IPS-18a (cell line): ENCODE results near the gene C1orf232.

Source experiments
- H3K27ac ChIP-seq: one replicate; pipeline ENCODE4 v1.5.1; 2013; ENCODE audit warnings: low read length
- H3K27me3 ChIP-seq: one replicate; pipeline ENCODE4 v1.6.1; 2013; ENCODE audit warnings: mild to moderate bottlenecking, low read length; ENCODE audit not compliant: control insufficient read depth, insufficient read depth
- H3K36me3 ChIP-seq: one replicate; pipeline ENCODE4 v1.6.1; 2013; ENCODE audit warnings: low read depth, low read length; ENCODE audit not compliant: control insufficient read depth
- H3K4me1 ChIP-seq: one replicate; pipeline ENCODE4 v1.6.1; 2013; ENCODE audit warnings: low read depth, low read length; ENCODE audit not compliant: control insufficient read depth
- H3K4me3 ChIP-seq: one replicate; pipeline ENCODE4 v1.5.1; 2013; ENCODE audit warnings: low read length
- H3K9ac ChIP-seq: one replicate; pipeline ENCODE4 v1.6.1; 2013; ENCODE audit warnings: mild to moderate bottlenecking, low read length, moderate library complexity
- H3K9me3 ChIP-seq: one replicate; pipeline ENCODE4 v1.6.1; 2013; ENCODE audit warnings: low read depth, low read length; ENCODE audit not compliant: control insufficient read depth

The C1orf232 gene

DNA sequence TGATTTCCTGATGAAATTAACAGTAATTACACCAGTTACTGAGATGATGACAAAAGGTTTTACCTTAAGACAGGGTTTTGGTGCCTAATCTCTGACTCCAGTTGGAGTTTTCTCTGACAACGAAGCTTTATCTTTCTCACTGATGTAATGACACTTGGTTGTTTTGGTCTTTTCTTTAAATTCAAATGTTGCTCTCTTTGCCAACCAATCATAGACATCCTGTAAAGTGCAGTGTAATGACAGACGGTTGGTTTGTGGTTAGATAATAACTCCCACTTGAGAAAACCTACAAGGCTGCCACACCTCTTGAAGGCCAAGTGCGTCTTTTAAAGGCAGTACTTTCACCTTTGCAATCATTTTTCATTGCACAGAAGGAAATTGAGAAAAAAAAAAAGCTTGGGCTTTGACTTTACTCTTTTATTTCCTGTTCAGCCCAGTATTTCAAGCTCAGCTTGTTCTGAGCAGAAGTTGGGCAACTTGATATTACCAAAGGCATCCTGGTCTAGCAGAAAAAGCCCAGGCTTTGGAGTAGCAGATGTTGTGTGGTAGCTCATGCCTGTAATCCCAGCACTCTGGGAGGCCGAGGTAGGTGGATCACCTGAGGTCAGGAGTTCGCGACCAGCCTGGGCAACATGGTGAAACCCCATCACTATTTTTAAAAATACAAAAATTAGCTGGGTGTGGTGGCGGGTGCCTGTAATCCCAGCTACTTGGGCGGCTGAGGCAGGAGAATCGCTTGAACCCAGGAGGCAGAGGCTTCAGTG is 42.3 kb downstream of the C1orf232 start:
- Histone ChIP-seq H3K4me1 (no peaks in the 10 kb centered on the region), H3K9me3 (no peaks in the 10 kb centered on the region), H3K4me3 (no peak overlapping the region), H3K9ac (no peak overlapping the region), H3K36me3 (peaks cover 4% of the 10 kb centered on the region), H3K27me3 (no peaks in the 10 kb centered on the region), H3K27ac (no peak overlapping the region)

DNA sequence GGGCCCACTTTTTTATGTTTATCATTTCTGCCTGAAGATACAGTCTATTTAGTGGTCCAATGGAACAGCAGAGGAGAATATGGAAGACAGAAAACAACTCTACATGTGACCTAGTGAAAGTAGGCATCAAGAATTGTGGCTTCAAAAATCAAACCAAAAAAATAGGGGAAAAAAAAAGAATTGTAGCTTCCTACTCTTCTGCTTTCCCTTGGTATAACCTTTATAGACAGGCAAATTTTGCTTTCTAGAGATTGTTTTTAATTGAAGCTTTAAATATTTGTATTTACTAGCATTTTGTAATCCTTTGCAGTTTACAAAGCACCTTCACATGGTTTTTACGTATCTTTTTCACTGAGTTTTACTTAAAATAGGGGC is 42.8 kb downstream of the C1orf232 start:
- H3K9ac ChIP-seq, result no peak overlapping the region
- H3K36me3 ChIP-seq, result peaks cover 4% of the 10 kb centered on the region
- H3K9me3 ChIP-seq, result no peaks in the 10 kb centered on the region
- no peak overlapping the region for H3K27ac ChIP-seq
- H3K4me1 ChIP-seq, result no peaks in the 10 kb centered on the region
- H3K27me3 ChIP-seq, result no peaks in the 10 kb centered on the region
- H3K4me3 ChIP-seq, result no peak overlapping the region

DNA sequence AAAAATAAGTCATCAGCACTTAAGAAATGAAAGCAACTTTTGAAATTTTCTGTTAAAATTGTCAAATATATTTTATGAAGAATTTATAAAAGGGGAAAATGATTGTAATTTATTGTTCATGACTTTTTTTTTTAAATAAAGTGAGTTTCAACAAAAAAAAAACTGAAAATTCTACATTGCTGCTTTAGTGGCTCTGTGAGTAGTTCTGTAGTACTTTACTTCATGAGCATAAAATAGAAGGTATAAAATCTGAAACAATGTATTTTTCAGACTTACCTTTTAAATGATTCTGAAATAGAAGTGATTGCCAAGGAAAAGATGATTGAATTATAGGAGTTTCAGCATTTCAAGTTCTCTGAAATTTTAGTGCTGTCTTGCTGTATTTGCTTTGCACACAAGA is 43.4 kb downstream of the C1orf232 start:
- Histone ChIP-seq H3K4me3 (no peak overlapping the region), H3K27me3 (no peaks in the 10 kb centered on the region), H3K9ac (no peak overlapping the region), H3K36me3 (peaks cover 4% of the 10 kb centered on the region), H3K27ac (no peak overlapping the region), H3K4me1 (no peaks in the 10 kb centered on the region), H3K9me3 (no peaks in the 10 kb centered on the region)

DNA sequence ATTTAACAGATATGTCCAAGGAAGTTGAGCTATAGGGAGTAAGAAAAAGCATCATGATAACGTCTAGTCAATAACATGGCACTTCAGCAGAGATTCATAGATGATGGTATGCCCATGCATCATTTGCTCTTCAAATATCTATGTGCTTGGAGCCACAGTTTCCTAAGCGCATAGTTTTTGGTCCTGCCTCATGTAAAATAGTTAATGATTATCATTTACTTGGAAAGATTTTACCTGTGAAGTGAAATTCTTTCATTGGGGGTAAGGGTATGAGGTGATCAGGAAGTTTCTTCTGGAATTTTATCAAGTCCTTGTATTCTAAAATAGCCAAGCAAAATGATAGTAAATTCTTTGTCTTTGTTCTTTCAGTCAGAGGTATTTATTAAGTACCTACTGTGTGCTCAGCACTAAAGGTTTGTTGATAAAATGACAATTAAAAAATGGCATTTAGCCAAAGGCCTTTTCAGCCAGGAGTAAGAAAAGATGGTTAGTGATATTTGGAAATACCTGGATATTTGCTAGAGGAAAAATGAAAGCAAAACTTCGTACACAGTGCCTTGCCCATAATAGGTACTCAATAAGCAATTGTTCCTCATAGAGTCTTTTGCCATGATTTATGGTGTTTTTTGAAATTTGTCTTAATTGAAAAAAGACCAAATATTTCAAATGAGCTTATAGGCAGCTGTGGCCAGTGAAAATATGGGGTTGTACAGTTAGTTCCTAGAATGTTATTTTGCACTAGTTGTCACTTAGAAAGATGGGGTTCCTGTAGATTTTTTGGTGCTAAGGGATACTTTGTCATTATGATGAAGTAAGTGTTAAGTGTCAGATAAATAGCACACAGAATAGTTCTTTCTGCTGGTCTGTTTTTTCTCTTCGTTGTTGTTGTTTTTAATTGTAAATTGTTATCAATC is 44.1 kb downstream of the C1orf232 start:
- H3K9ac ChIP-seq, result no peak overlapping the region
- H3K36me3 ChIP-seq, result peaks cover 4% of the 10 kb centered on the region
- H3K9me3 ChIP-seq, result no peaks in the 10 kb centered on the region
- no peak overlapping the region for H3K27ac ChIP-seq
- H3K27me3 ChIP-seq, result no peaks in the 10 kb centered on the region
- H3K4me1 ChIP-seq, result no peaks in the 10 kb centered on the region
- no peak overlapping the region for H3K4me3 ChIP-seq

DNA sequence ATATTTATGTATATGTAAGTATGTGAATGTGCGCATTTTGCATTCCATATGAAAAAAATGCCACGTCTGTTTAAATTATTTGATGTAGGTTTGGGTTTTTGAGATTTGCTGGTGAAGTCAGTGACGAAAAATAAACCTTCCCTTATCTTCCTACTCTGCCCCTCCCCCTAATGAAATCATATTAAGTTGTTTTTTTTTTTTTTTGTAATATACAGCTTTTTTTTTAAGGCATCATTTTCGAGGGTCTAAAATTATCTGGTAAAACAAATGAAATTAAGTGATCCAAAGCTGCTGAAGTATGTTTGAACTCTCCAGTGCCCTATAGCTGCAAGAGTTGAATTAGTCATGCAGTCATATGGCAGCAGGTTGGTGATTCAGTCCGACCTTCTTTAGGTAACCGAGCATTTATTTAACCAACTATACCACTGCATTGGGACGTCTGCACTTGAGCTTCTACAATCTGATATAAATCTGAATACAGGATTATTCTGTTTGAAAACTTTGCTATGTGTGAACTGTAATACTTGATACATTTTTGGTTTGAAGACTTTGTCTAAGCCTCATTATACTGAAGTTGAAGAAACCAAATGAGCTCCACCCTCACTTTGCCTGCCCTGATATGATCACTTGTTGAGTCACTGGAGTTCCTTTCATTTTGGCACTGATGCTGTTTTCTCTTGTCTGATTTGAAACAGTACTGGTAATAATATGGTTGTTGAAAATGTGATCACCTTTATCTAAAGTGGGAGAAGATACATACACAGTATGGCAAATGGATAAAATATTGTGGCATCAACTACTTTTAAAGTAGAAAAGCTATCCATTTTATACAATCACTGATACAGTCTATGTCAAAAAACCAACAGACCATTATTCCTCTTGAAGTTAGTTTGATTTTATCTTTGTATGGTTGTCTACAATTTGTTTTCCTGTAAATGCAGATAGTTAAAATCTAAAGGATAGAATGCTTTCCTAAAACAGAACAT is 45.5 kb downstream of the C1orf232 start:
- Histone ChIP-seq H3K4me3 (no peak overlapping the region), H3K27ac (no peak overlapping the region), H3K27me3 (no peaks in the 10 kb centered on the region), H3K9ac (no peak overlapping the region), H3K9me3 (no peaks in the 10 kb centered on the region), H3K4me1 (no peaks in the 10 kb centered on the region), H3K36me3 (peaks cover 4% of the 10 kb centered on the region)

DNA sequence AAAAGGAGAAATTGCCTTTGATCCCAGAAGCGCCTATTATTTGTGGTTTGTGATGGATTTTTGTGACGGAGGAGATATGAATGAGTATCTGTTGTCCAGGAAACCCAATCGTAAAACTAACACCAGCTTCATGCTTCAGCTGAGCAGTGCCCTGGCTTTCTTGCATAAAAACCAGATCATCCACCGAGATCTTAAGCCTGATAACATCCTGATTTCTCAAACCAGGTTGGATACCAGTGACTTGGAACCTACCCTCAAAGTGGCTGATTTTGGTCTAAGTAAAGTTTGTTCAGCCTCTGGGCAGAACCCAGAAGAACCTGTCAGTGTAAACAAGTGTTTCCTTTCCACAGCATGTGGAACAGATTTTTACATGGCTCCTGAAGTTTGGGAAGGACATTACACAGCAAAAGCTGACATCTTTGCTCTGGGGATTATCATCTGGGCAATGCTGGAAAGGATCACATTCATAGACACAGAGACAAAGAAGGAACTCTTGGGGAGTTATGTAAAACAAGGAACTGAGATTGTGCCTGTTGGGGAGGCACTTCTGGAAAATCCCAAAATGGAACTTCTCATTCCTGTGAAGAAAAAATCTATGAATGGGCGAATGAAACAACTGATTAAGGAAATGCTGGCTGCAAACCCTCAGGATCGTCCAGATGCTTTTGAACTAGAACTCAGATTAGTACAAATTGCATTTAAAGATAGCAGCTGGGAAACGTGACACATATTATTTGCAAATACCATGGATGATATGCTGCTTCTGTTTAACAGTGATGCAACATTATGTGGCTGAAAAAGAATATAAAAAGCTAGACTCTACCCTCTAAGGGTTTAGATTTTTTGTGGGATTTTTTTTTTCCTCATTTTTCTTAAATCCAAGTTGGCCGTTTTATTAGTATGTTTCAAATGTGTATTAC is 46.6 kb downstream of the C1orf232 start:
- no peak overlapping the region for H3K27ac ChIP-seq
- H3K27me3 ChIP-seq, result no peaks in the 10 kb centered on the region
- H3K9ac ChIP-seq, result no peak overlapping the region
- no peak overlapping the region for H3K4me3 ChIP-seq
- no peaks in the 10 kb centered on the region for H3K4me1 ChIP-seq
- H3K36me3 ChIP-seq, result peaks cover 4% of the 10 kb centered on the region
- no peaks in the 10 kb centered on the region for H3K9me3 ChIP-seq

DNA sequence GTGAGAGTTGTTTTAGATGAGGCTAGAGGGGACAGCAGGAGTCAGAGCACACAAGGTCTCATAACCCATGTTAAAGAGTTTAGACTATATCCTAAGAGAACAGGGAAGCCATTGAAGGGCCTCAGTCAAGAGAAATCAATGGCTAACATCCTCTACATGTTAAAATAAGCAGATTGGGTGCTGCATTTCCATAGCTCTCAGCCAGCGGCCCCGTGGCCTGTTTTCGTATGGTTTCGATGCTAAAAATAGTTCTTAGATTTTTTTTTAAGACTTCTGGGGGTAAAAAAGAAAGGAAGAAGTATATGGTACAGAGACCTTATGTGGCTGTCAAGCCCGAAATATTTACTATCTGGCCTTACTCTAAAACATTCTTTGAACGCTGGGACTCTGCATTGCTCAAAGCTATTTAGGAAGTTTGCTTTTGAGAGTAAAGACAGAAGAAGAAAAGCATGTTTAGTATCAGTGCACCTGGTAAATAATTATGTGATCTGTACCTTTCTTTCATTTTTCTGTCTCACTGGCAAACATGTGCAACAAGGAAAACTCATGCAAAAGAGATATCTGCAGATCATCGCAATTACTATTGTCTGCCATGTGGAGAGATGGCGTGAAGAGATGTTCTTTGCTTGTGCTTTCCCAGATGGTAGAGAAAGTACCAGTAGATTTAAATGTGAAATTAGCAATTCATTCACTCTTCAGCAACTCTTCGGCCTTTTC is 48.7 kb downstream of the C1orf232 start:
- no peak overlapping the region for H3K4me3 ChIP-seq
- H3K4me1 ChIP-seq, result no peaks in the 10 kb centered on the region
- H3K36me3 ChIP-seq, result peaks cover 4% of the 10 kb centered on the region
- H3K9me3 ChIP-seq, result no peaks in the 10 kb centered on the region
- H3K27ac ChIP-seq, result no peak overlapping the region
- no peak overlapping the region for H3K9ac ChIP-seq
- H3K27me3 ChIP-seq, result no peaks in the 10 kb centered on the region

DNA sequence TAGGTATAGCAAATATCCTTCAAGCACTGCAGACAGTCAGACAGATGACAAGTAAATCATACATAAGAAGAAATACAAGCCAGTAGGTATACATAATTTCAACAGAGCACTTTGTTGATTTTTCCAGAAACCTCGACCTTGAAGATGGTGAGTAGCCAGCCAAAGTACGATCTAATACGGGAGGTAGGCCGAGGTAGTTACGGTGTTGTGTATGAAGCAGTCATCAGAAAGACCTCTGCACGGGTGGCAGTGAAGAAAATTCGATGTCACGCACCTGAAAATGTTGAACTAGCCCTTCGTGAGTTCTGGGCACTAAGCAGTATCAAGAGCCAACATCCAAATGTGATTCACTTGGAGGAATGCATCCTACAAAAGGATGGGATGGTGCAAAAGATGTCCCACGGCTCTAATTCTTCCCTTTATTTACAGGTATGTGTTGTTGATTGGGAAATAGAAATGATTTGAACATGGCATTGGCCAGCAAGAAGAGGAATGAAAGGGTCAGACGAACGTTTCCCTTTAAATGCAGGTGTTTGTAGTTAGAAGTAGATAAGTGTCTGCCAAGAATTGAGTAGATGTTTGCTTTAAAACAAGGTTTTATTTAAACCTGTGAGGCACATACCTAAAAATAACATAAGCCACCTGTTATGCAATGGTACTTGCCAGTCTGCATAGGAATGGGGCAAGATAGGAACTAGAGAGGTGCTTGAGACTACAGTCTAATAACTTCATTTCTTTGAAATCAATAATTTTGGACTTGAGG is 54.4 kb downstream of the C1orf232 start:
- Histone ChIP-seq H3K27ac (no peak overlapping the region), H3K27me3 (peaks cover 19% of the 10 kb centered on the region), H3K36me3 (peaks cover 8% of the 10 kb centered on the region), H3K4me1 (peaks cover 13% of the 10 kb centered on the region), H3K4me3 (no peak overlapping the region), H3K9ac (no peak overlapping the region), H3K9me3 (no peaks in the 10 kb centered on the region)
